ENCODE results near the gene LEMD1.

The LEMD1 gene, protein sequence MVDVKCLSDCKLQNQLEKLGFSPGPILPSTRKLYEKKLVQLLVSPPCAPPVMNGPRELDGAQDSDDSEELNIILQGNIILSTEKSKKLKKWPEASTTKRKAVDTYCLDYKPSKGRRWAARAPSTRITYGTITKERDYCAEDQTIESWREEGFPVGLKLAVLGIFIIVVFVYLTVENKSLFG

DNA sequence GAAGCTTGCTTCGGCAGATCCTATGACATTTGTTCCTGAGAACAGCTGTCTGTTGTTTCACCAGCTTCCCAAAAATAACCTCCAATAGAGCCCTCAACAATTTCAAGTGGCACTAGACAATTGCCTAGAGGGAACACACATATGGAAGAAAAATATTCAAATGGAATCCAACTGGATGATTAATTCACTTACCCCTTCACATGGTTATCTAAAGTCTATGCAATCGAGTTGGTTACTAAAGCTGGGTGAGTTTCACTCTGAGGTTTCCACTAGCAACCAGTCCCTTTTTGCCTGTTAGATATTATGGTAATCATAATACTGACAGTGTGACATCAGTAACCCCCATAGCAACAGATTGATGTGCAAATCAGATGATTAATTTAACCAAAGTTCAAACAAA lies at the start of gene LEMD1:
Gene LEMD1, minus strand, starts transcription at position 259 of the 400 bp plus-strand sequence. CDS start 1,520 bp downstream, outside the sequence.
- no peak for DNase-seq

DNA sequence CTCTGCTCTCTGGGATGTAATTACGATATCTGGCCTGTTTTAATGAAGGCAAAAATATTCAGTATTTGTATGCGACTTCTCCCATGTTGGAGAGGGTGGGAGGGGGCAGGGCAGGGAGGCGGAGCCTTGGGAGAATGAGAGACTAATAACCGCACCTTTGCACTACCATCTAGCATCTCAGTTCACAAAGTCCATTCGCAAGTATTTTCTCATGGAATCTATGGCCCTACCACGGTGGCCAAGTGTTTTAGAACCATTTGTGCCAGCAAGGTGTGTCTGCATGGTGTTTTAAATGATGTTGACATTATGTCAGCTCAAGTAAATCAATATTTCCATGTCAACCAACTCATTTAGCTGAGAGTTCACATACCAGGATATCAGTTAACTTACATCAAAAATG lies 48.3 kb upstream of the LEMD1 start:
- DNase-seq: no peak

DNA sequence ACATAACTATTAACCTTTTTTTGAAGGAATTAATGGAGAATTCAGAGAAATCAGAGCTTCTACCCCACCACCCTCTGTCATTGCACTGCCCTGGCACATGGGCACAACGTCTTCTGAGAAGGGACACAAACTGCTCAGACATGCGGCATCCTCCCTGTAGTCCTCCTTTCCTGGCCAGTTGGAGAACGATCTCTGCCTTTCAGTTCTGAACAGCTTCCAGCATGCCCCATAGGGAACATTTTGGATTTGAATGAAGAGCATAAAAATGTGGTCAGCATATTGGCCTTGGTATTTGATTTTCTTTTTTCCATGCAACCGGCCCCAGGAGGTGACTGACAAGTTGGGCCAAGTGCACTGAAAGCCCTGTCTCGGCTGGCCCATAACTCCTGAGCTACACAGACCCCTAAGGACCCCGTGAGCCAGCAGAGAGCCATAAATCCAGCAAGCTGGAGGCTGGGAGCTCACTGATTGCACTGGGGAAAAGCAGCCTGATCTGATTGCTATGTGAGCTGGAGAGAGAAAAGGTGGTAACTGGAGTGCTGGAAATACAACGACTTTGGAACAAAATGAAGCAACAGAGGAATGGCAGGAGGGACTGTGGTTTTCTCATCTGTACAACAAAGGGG lies 44.9 kb upstream of the LEMD1 start:
- DNase-seq: no peak

DNA sequence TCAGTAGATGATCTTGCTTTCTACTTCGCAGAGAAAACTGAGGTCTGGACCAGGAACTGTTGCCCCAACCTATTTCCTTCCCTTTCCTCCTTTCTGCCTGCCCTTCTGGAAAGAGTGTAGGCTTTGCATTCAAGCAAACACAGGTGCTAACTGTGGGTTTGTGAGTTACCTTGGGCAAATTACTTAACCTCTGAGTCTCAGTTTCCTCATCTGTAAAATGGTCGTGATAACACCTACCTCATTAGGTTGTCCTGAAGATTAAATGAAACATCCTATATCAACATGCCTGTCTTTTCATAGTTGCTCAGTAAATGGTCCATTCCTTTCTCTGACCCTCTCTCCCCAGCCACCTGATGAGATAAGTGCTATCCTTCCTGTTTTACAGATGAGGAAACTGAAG lies 43.5 kb upstream of the LEMD1 start:
- no peak for DNase-seq

DNA sequence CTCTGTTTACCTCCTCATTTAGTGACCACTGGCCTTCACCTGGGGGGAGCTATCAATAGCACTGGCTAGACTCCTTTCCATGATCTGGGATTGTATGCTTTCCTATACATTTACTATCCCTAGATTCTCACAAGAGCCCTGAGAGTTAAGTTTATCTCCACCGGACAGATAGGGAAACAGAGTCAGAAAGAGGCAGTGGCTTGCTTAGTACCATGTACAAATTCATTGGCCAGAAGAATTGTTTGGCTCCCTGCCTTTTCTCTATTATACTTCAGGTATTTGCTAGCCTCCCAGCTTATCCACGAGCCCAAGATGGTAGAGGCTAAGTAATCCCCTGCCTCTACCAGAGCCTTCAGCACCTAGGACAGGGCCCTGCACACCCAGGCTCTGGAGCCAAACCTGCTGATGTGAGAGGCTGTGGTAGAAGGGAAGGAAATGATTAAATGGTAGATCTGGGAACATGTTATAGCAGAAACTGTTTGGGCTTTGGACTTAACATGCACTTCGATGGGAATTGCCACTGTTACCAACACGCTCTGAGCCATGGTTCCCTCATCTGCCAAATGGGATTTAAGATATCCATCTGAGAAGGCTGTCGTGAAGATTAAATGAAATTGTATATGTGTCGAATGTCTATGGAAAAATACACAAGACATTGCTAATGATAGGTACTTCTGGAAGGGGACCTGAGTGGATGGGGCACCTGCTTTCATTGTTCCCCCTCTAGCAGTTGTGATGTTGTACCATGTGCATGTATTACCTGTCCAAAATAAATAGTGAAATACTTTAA lies 37.1 kb upstream of the LEMD1 start:
- no peak for DNase-seq

DNA sequence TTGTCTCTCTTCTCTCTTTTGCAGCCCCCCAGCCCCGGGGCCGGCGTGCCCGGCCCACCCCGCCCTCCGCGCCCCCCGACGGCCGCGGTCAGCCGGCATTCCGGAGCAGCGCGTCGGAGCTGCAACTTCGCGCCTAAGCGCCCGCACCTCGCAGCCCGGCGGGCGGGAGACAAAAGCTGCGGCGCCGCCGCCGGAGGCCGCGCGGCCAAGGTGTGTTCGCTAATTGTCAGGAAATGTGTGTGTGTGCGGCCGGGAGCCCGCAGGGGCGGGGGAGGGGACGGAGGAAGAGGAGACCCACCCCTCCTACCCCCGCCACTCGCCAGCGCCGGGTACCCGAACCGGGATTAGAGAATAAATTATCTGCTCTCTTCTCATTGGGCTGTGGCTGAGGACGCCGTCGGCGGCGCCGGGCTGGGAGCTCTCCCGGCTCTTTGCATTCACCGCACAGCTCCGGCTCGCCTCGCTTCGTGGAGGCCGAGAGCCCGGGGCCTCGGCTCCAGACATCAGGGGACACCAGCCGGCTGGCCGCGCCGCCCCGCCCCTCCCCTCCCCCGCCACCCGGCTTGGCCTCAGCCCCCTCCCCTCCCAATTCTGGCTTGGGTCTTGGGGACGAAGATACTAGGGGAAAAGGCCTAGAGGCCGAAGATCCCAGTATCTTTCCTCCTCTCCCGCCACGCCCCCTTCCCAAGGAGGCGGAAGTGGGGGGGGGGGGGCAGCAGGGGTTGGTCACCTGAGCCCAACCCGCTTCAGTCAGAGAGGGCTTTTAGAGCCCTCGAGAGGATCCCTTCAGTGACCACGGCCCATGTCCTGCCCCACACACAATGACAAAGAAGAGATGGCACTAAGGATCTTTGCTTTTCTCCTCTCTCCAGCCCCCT lies 35.3 kb upstream of the LEMD1 start:
- DNase-seq: no peak

DNA sequence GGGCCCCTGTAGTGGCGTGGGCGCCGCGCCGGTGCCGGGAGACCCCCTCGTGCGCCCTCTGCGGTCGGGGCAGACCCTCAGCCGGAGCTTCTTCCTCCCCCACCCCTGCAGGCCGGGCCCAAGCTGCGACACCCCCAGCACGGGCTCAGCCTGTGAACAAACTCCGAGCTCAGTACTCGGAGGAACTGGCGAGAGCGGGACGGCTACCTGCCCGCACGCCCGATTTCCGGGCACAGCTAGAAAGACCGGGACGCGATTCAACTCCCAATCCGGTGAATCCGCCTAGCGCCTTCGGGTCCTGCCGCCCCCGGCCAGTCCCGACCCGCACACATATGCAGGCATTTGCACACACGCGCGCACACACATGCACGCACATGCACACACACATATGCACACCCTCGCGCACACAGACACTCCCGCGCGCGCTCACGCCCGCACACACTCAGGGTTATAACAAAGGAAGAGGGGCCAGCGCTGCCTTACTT lies 34.6 kb upstream of the LEMD1 start:
- no peak for DNase-seq

DNA sequence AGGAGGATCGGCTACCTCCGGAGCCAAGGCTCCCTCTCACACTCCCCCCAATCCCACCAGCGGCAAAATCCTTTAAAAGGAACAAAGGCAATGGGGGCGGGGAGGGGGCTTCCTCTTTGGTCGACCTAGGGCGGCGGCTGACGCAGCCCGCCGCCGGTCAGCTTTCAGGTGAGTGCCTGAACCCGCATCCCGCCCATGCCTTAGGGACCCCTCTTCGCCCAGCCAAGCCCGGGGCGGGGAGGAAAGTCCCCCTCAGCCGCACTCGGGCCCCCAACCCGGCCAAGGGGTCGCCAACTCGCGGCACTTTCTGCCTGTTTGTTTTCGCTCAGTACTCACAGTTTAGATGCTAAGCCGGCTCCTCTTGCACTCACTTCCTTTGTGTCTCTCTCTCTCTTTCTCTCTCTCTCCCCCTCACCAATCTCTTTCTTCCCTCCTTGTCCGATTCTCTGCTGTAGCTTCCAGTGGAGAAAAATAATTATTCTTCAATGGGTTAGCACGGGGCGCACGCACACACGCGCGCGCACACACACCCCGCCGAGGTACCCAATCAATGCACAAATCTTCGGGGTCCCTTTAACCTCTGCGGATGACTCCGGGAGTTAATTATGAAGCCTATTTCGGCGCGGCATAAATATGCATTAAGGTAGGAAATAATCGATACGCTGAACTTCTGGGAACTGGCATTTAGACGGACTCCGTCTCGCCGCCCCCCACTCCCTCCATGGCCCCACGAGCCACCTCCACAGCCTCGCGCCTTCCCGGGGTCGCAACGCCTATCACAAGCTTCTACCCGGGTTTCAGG lies 33.9 kb upstream of the LEMD1 start, which contains the start of gene BLACAT1:
Gene BLACAT1, minus strand, starts transcription at position 465 of the 802 bp plus-strand sequence.
- DNase-seq: no peak

DNA sequence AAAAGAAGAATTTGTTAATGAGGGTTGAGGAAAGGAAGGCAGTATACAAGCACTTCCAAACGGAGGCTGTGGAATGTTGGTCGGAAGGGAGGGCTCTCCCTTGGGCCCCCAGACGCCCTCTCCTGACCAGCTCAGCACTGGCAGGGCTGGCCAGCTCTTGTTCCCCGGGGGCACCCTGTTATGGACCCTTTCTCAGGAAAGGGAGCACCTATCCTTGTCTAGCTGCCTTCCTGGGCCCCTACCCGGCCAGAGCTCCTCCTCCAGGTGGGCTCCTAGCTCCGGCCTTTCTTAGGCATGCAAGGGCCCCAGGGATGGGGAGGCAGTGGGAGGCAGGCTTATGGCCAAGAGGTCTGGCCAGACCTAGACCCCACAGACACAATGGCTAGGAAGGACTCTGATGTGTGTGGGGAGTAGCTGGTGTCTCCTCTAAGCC lies 33.1 kb upstream of the LEMD1 start:
- no peak for DNase-seq

DNA sequence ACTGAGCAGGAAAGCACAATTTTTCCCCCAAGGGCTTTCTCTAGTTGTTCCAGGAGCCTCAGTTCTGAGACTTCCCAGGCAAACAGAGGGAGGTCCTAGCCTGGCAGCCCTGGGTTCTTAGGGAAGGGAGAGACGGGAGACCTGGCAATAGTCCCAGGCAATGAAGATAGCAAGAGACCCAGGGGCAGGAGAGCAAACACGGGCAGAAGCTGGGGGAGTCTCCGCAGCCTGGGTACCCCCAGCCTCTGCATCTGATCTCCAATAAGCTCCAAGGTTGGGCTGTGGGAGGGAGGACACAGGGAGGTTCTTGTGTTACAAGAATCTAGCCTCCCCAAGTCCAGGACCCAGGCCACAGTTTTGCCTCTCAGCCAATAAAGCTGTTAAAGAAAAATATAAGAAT lies 31.6 kb upstream of the LEMD1 start:
- no peak for DNase-seq

DNA sequence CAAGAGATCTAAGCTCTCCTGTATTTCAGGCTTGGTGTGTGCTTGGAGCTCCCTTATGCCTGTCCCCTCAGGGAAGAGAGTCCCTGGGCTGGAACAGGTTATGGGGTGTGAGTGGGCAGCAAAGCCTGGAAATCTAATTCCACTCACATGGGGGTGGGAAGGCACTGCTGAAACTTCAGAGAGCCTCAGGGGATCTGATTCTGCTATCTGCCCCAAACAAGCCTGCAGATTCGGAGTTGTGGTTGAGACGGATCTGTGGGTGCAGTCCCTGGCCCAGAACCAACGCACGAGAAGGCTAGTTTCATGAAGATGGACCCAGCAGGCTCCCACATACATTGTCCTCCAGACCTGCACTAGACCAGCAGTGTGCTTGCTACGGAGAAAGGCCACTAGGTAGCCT lies 31.1 kb upstream of the LEMD1 start:
- DNase-seq: no peak

DNA sequence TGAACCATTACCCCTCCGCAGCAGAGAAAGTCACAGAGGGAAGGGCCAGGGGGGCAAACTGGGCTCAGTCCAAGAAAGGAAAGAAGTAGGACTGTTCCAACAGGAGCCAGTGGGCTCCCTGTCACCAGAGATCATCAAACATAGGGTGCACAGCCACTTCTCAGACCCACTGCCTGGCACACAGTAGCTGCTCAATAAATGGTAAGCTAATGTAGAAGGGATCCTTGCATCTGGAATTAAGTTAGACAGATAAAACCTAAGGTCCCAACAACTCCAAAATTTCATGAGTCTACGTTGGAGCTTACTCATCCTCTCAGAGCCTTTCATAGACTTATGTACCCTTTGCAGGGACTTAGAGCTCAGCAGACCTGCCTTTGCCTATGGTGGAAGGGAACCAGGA lies 30.5 kb upstream of the LEMD1 start:
- DNase-seq: no peak

DNA sequence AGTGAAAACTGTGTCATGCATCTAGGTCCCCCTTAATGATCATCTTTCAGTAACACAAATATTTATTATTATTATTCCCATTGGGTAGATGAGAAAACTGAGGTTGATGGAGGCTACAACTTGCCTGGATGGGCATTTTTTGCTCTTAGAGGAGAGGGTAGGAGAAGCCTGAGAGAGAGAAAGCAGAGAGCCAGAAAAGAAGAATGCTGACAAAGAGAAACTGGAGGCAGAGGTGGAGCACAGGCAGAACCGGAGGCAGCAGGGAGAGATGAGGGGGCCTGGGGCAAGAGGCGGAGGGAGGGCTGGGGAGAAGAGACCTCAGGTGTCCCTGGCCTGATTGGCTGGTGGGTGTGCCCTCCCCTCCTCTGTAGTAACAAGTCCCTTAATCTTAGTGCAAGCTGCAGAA lies 29.9 kb upstream of the LEMD1 start:
- DNase-seq: no peak

DNA sequence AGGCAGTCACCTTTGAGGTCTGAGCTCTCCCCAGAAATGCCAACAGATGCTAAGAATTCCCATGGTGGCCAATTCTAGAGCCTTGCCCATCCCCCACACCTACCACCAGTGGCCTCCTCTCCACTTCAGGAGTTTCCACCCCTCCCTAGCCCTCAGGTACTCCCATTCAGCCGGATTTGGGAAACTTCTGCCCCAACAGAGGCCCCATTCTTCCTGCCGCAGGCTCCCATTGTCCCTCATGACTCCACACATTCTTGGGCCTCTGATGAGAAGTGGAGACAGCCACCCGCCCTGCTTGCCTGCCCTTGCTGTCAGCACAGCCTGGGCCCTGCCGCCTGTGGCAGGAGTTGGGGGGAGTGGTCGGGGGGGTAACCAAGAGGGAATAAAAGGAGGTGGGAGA lies 29.3 kb upstream of the LEMD1 start:
- DNase-seq: no peak

DNA sequence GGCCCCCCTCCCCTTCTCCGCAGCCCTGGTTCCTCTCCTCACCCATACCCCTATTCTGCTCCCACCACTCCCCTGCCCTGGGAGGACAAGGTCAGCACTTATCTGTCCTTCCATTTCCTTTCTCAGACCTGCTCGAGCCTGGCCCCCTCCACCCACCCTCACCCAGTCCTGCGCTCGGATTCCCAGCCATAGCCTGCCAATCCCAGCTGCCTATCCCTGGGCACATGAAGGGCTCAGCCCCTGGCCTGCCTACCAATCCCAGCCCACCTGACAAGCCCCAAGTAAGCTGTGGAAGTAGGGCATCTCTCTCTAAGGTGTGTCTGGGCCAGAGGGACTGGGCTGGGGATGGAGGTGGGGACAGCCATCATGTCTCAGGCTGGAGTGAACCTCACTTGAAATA lies 28.6 kb upstream of the LEMD1 start:
- no peak for DNase-seq

DNA sequence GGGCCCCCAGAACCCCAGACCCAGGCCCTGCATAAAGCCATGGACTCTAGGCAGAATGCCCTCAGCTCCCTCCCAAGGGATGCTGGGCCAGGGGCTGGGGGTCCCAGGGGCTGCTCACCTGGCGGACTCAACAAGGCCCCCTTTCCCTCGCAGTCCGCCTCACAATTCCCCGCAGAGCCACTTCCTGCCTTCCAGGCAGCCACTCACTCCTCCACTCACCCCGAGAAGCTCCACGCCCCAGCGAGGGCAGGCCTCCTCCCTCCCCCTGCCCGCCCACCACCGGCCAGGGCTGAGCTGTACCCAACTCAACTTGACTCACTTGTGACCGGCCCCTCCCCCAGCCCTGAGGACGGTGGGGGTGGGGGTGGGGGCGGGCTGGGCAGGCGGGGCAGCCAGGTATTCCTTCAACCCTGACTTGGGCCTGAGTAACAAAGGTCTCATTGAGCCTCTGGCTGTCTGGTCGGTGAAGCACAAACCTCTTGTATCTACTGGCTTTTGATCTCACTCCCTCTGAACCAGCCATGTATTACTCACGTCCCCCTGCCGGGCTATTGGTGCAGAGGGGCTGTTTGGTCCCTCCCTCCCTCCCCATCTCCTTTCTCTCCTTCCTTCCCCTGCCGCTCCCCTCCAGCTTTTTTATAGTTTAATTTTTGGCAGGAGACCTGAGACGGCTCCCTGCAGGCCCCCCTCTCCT lies 28.0 kb upstream of the LEMD1 start:
- no peak for DNase-seq

DNA sequence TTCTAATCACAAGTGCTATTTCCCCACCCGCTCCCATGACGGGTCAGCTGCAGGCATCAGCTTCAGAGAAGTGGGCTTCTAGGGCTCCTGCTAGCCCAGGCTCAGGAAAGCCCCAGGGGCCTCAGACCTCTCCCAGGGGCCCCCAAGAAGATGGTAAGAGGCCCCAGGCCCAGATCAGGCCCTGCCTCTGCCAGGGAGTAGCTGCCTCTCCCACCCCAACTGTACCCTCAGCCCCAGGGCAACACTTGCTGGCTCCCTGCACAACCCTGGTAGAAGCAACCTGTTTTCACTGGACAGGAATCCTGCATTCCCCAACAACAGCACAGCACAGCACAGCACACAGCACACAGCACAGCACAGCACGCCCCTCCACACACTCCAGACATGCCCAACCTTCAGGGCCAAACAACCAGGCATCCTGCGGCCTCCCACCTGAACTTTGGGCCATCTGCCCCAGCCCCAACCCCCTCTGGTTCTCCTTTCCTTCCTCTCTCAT lies 27.4 kb upstream of the LEMD1 start:
- no peak for DNase-seq

DNA sequence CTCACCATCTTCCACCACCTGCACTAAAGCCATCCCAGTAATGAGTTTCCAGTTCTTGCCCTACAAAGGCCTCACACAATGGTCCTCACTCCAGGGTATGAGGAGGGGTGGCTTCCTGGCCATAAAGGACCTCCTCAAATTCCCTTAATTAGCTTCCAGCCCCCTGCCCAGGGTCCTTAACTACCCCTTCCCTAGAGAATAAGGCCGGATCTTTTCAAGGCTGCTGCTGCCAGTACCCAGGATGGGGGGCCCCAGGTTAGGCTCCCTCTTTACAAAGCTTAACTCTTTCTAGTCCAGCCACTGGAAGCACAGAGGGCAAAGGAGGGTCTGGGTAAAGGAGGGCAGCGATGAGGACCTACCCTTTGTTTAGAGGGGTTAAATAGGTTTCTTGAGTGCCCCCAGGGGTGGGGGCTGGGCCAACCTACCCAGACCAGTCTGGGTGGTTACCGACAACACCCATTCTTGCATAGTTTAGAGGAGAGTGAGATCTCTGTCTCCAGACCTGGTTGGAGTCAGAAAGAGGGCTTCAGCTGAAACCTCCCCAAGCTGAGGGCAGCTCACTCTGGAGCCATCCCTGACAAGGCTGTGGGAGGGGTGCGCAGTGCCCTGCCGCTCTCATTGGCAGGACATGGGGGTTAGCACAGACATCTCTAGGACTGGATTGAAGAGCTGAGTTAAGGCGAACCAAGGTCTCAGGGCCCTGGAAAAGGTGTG lies 26.8 kb upstream of the LEMD1 start:
- DNase-seq: no peak

DNA sequence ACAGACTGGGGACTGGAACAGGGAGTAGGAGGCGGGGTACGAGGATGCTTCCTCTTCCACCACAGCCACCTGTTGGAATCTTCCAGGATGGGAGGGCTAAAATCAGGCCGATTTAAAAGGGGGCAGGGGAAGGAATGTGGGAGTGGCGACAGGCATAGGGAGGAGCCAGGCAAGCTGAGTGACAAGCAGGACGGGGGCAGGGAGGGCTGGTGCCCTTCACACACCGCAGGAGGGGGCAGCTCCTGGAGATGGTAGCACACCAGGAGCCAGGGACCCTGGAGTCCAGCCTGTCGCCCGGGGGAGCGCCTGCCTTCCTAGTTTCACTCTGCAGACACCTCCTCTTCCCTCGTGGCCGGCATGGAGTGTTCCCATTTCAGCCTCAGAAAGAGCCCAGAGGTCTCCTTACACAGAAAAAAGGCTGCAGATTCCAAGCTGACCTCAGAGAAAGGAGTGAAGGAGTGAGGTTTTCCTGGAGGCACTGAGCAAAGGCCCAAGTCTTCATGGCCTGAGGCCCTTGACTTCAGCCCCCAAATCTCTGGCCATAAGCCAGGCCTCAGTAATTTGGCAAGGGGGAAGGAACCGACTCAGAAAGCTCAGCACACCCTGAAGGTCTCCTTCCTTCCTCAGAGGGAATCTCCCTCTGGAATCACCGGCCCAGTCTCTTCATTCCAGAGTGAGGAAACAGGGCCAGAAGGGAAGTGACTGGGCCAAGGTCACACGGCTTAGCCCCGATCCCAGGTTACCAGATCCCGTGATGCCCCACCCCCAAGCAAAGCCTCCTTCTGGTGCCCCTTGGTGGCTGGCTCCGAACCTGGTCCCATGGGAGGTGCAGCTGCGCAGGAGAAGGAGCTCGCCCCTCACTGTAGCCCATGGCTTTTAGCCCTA lies 25.8 kb upstream of the LEMD1 start:
- DNase-seq: no peak

DNA sequence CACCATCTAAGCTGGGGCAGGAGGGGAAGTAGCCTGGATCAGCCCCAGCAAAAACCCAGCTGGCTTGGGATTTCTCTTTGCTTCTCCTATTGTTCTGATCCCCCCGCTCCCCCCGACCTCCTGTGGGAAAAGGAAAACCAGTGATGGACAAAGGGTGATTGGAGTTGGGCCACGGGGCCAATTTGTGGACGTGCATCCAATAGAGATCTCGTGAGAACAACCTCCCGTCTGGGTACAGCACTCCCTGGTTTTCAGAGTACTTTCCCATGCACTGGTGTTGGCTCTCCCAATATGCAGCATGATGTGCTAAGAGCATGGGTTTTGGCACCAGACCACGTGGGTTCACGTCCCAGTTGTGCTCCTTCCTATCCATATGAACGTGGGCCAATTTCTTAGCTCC lies 25.0 kb upstream of the LEMD1 start:
- DNase-seq: no peak

Measured in NCI-H446 treated with DMSO at 0.1 percent for 48 hours (cell line).